ENCODE measurements around the gene RANBP9.

The RANBP9 gene

DNA sequence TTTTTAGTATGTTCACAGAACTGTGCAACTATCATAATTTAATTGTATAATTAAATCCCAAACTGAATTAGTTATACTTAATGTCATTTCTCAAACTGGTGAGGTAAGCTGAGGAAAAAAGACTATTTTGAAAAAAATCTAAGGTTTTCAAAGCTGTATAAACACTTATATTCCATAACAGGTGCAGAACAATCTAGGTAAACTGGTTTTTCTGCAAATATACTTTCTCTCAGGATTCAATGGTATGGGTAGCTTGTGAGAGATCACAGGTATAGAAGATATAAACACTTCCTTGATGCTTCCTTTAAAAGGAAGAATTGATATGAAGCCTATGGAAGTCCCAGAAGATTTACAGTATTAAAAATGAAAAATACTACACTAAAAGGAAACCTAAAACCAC, 62.8 kb downstream of the RANBP9 start:
- DNase-seq = no peak

DNA sequence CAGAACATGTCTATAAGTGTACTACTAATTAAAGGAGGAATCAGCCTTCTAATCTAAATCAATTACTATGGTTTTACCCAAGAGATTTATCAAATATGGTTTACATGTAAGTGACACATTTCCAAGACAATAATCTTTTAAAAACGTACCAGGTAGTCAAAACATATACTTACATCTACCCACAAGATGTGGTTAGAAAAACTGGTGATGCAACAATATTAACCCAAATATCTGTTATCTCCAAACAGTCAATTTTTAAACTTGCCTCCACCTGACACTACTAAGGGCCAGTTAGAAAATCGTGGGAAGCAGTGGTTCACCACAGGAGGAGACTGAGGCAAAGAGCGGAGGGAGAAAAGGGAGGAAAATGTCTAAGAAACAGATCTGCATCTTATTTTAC, 68.5 kb downstream of the RANBP9 start:
- no peak for DNase-seq

DNA sequence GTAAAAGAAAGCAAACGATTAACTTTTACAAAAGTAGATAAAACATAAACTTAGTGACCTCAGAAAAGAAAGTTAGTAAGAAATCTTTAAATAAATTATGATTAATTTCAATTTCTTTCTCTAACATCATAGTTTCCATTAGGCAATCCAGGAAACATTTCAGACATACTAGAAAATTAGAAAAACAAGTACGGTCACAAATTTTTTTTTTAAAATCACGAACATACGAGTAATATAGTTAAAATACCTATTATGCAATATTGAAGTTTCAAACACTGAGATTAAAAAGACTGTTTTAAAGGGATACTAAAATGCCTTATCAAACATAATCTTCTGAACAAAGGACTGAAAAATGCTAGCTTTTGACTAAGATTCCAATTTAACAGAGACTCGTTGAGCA, 70.3 kb downstream of the RANBP9 start:
- no peak for DNase-seq

DNA sequence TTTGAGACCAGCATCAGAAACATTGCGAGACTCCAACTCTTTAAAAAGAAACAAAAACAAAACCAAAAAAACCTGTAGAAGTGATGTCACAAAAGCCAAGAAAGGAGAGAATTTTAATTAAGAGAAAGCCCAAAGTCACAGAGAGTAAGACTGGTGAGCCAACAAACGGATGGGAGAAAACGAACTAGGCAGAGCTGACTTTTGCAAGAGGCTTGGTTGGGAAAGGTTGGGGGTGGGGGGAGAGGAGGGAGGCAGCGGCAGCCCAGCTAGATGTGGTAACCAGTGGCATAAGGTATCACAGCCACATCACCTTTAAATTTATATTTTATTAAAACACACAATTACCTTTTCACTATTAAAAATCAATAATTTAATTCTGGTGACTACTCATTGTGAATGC, 73.0 kb downstream of the RANBP9 start:
- DNase-seq = no peak

DNA sequence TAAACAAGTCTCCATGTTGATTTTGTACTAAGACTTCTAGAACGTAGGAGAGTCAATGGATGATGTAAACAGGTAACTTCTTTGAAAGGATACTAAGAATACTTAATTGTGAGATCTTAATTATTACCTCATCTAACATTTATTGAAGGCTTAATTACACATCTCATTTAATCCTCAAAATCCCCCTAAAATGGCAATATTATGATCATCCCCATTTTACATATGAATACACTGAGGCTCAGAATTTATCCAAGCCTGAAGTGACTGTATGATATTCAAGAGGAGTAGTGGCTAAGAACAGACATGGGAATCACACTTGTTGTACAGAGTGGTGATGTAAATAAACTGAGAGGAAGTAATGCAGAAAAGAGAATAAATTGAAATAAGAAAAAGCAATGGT, 73.6 kb downstream of the RANBP9 start:
- no peak for DNase-seq

DNA sequence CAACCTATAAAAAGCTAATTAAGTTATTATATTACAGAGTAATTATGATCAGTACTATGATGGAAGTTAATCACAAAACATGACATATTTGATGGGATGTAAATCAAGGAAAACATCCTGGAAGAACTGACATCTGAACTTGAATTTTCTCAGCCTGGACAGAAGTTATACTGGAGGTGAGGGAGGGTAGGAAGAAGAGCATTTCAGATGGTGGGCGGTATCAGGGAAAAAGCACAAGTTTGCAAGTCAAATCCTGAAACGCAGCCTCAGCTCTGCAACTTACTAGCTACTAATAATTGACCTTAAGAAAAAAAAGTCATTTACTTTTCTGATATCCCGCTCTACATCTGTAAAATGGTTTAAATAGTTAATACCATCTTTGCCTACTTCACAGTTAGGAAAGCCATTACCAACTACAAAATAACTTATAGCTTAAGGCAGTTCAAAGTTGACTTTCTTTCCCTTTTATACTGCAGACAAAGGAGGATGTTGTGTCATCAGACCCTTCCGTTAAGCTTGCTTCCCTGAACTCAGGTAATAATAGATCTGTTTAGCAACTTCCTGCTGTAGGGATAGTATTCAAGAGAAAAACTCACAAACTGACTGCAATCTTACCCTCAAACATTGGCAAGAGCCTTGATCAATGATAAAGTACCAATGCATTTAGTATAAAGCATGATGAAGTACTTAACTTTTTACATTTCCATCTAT, 75.5 kb downstream of the RANBP9 start:
- no peak for DNase-seq

DNA sequence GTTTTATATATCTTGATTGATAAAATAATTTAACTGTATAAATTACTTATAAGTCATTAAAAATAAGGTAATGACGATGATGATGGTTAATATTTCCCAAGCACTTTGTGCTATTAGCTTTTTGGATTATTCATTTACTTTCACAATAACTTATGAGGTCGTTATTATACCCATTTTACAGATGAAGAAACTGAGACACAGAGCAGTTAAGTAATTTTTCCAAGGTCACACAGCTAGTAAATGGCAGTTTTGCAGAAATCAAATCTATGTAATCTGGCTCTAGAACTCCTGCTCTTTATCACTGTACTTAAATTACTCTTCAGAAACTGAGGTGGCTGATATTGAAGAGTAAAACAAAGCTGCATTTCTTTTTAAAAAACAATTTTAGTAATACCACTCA, 78.3 kb downstream of the RANBP9 start:
- DNase-seq = no peak

DNA sequence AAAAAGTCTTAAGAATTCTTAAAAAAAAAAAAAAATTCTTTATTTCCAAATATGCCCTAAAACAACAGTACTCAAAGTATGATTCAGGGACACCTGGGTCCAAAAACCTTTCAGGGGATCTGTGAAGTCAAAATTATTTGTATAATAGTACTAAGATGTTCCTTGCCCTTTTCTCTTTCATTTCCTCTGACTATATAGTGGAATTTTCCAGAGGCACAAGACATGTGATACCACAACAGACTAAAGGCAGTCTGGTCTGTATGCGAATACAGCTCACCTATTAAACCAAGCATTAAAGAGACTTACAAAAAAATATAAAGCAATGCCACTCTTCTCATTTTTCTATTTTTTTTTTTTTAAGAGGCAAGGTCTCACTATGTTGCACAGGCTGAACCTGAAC, 81.1 kb downstream of the RANBP9 start:
- DNase-seq = no peak

DNA sequence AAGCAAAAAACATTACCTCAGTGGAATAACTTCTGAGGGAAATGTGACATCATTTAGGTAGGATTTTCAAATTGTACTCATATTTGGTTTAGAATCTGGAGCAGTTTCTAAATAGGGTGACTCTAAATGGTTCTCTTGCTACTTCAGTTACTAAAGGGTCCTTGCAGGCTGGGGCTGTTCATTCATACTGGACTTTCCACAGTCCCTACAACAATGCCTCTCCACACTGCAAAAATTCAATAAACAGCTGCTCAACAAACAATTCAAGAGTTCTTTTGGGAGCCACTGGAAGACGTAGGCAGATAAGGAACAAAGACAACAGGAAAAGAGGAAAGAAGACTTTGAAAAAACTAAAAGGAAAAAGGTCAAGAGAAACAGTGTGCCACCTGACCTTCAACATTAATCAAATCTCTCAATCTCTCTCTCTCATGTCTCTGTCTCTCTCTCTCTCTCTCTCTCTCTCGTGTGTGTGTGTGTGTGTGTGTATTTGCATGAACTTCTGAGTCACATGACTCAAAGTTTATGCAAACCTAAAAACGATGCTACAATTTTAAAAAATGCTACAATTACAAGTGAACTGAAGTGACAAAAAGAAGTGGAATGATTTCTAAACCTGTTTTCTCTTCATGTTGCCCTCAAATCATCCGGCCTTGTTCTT, 82.0 kb downstream of the RANBP9 start:
- DNase-seq = no peak

DNA sequence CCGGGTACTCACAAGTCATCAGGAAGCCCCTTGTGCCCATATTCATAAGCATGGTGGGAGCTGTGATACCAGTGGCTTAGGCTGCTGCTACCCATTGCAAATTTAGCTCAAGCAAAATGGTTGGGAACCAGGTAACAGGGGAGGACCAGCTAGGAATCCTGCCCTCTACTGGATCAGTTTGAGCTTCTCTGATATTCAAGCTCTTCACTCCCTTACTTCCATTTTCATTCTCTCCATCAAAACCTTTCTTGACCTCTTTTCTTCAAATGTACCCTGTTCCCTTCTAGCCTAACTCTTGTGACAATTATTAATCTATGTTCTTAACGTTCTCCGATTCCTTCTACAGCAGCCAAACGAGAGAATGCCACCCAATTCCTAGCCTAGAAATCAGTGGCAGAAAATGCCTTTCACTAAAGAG, 86.8 kb downstream of the RANBP9 start:
- no peak for DNase-seq

DNA sequence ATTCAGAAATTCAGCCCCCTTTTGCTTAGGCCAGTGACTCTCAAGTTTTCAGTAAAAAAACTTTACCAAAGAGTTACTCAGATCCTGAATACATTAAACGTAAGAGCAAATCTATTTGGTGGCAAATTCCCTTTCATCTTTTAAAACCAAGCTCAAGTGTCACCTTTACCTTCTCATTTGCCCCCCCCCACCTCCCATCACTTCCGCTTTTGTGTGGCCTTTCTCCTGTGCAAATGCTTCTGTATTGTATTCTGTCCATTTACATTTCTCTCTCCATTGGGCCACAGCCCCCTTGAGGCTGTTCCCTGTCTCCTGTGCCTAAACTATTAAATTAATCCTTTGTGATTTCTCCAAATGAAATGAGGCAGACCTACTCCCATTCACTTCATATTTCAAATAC, 94.6 kb downstream of the RANBP9 start:
- DNase-seq = no peak

DNA sequence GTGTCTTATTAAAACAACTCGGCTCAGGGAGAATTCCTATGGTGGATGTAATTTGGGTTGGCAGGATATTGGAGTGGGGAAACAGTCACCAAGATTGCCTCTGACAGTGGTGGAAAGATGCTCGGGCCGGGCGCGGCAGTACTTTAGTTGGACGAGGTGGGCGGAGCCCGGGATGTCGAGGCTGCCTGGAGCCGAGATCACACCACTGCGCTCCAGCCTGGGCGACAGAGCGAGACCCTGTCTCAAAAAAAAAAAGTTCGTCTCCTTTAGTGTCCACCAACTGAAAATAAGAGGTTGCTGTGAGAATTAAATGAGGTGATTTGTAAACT, 95.9 kb downstream of the RANBP9 start:
- no peak for DNase-seq

DNA sequence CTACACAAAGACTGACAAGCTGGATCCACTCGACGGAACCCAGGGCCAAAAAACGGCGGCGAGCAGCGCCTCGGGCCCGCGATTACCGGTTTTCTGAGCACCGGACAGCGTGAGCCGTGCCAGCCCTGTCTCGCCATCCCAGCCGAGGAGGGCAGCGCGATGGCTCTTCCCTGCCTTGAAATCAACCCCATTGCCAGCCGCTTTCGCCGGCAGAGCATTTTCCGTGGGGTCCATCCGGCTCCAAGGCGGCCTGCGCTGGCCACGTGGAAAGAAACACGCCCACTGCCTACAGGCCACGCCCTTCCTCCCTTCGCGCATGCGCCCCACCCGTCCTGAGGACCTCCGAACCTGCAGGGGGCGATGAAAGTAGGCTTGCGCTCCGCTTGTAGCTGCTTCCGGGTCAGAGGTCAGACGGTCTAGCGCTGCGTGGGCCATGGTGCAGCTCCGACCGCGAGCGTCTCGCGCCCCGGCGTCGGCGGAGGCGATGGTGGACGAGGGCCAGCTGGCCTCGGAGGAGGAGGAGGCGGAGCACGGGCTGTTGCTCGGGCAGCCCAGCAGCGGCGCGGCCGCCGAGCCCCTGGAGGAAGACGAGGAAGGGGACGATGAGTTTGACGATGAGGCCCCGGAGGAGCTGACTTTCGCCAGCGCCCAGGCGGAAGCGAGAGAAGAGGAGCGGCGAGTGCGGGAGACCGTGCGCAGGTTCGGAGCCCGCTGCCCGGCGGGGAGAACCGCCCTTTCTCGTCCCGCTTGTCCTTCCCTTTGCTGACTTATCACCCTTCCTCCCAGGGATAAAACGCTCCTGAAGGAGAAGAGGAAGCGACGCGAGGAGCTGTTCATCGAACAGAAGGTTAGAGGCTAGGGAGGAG, 96.5 kb downstream of the RANBP9 start, which contains the start of gene NOL7:
TSS of gene NOL7 (plus strand) at position 410 of the 866 bp plus-strand sequence. CDS start at position 434, 24 bp downstream.
- peak; percentile 72 for DNase-seq

DNA sequence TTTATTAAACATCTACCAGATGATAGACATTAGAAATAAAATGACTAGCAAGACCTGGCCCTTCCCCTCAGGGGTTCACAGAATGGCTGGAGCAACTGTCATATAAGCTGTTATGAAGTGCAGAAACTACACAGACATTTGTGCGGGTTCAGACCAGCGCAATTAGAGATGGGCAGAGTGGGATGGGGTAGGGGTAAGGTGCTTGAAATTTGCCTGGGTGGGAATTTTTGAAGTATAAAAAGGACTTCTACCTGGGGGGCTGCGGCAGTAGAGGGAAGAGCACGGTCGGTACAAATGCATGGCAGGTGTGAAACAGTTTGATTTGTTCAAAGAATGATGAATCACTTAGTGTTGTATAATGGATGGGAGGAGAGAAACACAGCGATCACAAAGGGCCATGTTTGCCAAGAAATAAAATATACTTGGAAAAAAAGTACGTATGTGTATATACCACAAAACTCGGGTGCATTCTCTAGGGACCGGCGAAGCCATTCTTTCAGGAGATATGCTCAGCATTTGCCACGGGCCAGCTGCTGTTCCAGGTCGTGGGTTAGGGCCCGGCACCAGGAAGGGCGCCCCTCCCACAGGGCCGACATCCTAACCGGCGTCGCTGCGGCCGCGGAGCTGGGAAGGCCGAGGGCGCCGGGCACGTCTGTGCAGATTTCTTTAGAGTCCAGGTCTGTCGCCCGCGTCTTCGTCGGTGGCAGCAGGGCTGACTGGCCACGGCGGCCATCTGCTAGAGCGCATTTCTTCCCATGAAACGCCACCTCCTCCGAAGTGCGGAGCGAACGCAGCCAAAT, 97.3 kb downstream of the RANBP9 start:
- DNase-seq = peak; percentile 12

DNA sequence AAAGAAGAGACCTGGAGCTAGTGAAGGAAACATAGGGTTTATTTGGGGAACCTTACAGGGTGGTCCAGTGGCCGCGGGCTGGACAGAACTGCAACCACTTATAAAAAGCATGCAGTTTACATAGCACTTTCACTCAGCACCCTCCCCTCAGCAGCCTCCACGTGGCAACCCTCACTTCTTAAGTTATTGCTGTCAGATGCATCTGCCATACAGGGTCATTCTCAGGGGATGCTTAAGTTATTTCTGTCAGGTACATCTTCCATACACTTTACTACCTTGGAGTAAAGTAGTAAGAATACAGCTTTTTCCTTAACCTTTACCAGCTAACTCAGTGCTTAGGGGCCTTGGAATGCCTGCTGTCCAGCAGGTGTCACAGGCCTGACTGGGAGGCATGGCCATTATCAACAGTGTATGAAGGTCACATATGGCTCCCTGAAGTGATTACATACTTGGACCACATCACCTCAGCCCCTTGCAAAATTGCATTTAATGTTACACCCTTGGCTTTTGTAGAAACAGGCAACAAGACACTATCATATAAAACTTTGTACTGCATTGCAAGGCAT, 98.5 kb downstream of the RANBP9 start:
- no peak for DNase-seq

DNA sequence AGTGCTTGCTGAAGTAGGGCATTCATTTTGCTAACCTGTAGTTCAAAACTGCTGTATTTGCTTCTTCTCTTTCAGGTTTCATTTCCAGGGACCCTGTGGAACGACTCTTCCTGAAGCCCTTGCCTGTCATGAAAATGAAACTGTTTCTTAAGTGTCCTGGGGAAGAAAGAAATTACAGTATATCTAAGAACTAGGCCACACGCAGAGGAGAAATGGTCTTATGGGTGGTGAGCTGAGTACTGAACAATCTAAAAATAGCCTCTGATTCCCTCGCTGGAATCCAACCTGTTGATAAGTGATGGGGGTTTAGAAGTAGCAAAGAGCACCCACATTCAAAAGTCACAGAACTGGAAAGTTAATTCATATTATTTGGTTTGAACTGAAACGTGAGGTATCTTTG, 99.9 kb downstream of the RANBP9 start:
- no peak for DNase-seq

DNA sequence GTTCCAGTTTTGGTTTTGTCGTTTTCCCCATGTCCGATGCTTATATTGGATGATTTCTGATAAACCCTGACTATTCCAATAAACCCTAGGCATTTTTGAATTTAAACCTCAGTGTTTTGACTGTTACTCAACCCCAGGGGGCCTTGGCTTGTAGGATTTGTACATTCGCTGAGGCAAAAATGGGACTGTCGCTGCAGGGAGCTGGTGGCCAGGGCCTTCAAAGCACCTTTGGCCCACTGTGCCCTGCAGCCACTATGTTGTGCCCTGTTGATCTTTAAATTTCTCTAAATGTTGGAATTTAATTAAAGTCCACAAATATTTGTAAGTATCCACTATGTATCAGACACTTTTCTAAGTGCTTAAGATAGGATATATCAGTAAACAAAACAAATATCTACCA, 106.0 kb downstream of the RANBP9 start:
- DNase-seq = no peak

DNA sequence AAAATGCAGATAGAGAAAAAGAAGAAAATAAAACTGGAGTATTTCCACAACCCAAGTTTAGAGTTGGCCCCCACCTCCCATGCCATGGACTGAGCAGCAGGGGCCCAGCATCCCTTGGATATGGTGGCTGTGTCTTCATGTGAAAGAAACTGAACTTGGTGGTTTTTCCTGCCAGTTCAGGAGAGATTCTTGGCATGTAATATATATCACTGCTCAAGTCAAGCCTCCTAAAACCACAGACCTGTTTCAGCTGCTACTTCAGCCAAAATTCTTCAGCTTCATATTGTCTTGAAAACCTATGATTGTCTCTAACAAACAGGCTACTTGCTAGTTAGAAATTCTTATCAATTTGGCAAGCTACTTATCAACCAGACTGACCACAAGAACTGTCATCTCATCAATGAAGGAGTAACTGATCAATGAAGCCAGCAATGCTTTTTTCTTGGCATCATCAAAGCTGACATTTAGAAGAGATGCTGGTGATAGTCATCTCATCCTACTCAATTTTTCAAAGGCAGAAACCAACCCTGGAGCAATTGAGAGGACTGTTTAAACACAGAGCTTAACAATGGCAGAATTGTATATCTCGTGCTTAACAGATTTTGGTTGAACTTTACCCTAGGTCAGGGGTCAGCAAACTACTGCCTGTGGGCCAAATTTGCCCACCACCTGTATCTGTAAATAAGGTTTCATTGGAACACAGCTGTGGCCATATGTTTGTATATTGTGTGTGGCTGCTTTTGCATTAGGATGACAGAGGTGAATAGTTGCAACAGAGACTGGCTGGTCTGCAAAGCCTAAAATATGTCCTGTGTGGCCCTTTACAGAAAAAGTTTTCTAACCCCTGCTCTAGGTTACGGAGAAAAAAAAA, 106.9 kb downstream of the RANBP9 start:
- no peak for DNase-seq

DNA sequence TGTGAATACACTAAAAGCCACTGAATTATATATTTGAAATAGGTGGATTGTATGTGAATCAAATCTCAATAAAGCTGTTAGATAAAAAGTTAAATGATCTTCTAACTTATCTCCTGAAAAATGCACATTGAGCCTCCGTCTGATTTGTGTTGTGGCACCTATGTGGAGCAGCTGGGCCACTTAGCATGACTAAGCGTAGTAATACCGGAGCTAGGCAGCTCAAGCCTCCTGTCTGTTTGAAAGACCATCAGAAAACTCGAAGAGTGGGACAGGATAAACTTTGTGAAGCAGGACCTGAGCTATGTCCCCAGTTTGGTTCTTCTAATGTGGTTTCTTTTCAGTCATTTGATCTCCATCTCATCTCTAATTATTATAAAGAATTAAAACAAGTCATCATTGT, 107.5 kb downstream of the RANBP9 start:
- DNase-seq = no peak

DNA sequence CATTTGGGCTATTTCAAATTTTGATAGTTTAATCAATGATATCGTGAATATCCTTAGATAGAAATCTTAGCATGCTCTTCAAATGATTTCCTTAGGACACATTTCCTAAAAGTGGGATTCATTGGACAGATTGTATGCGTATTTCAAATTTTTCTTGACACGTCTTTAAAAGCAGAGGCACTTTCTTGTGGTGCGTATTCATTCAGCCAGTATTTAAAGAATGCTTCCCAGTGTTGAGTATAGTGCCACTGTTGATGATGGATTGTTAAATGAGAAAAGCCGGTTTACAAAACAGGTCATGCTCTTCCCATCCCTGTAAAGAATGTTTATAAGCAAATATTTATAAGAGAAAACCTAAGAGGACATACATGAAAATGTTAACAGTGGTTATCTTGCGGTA, 111.6 kb downstream of the RANBP9 start:
- DNase-seq = no peak

DNA sequence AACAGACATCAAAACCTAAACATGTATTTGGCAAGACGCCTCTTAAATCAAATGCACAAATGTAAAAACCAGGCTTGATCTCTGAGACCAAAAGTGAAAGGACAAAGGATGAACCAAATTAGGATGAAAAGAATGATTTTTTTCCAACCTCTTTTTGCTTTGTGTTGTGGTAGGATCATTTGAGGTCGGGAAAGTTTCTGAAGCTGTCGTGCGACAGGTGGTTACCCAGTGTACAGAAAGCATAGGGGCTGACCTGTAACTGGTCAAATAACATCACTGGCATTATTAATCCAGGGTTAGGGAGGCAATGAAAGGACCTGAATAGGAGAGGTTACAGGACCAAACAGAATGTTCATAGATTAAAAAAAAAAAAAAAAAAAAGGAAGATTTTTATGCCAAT, 114.6 kb downstream of the RANBP9 start:
- DNase-seq = no peak

DNA sequence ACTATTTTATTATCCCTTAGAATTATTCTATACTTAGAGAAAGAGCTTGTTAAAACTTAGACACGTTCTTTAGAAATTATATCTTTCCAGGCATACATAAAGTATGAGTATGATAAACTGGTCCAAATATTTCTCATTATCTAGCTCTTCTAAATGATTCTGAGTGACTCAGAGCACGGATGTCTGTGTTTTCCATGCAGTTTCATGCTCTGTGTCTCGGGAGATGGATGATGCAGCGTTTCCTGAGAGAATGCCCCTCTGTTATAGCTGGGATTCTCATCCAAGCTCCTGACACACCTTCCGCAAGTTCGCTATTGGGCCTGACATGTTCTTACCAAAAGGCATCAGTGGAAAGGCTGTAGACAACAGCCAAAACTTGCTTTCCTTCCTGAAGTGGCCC, 117.9 kb downstream of the RANBP9 start:
- no peak for DNase-seq
